Measurements from ENCODE around the gene PTPN14.

The PTPN14 gene

GRCh38 chr1:214324896-214325800 is 226.3 kb downstream of the PTPN14 start:
- DNase-seq = no peak

DNA sequence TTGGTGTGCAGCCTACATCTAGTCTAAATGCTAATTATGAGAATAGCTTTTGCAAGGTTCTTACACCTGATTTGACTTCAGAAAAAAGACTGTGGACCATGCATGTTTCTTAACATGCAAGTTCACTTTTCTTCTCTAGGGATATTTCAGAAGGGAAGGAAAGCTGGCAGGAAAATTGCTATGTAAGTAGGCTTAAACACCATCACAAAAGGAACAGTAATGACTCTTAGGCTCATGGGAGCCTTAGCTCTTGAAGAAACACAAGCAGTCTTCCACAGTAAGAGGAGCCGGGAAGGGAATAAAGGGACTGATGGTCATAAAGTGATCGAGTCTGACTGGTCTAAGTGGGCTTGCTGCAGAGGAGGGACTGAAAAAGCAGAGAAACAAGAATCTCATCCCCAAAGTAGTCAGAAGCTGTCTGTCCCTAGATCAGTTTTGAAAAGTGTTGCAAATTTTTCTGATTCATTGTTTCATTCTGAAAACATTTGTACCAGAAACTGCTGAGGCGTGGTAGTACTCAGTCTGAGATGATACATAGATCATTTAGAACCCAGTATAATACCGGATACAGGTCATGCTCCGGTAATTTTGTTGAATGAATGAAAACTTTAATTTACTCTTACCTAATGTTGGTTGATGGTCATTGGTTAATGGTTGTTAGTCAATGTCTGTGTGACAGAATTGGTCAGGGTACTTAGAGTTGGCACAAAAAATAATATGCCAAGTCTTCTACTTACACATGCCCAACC is 229.5 kb downstream of the PTPN14 start:
- no peak for DNase-seq

DNA sequence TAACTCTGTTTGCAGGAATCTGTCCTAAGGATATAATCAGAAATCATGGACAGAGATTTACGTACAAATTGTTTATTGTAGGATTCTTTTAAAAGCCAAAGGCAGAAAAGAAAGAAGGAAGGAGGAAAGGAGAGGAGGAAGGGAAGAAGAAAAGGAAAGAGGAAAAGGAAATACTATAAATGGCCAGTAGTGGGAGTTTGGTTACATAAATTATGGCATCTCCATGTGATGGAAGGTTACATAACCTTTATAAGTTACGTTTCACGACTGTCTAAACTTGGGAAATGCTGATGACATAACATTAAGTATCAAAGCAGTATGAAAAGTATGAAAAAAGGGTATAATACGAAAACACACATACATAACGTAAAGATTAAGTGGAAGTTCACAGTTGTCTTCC is 231.5 kb downstream of the PTPN14 start:
- DNase-seq = no peak

DNA sequence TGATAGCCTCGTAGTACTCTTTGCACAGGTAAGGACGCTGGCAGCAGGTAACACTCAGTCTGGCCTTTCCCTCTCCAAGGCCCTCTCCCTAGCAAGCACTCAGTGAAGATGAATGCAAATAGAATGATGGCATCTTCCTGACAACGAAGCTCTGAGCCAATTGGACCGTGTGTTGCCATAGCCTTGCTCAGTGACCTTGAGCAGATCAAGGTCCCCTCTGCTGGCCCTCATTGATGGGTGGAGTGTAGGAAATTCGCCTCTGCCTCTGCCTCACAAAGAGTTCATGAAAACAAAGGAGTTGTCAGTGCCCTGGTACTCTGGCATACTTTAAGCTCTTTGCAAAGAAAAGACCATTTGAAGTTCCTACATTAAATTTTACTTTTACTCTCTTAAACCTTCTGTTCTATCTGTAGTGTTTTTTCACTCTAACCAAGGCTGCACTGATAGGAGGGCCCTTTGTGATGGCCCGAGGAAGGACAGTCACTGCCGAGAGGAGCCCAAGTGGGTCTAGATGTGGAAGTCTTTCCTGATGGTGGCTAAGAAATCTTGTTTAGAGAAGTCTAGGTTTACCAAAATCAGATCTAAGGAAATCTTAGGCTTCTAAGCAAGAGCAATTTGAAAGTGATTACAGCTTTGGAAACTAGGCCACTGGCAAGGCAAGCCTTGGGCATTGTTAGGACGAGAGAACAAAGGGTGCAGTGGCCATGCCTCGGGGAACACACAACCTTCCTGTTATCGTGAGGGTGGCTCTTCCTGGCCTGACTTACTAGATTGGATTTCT is 232.3 kb downstream of the PTPN14 start:
- no peak for DNase-seq

GRCh38 chr1:214318356-214318755 is 233.0 kb downstream of the PTPN14 start:
- no peak for DNase-seq

DNA sequence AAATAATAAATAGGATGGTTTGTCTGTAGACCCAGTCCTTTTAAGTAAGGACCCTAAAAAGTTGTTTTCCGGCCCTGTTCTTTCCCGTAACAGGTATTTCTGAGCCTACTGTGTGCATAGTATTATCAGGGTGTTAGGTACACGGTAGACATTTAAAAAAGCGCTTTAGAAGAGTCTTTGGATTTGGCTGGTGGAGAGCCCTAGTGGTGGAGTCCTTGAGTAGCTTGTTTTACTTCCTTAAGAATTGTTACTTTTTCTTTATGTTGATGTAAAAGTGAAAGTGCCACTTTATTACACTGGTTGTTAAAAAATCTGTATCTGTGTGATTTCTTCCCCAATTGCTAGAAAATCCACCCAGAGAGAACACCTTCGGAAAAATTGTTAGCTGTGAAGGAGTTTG is 233.7 kb downstream of the PTPN14 start:
- no peak for DNase-seq

- no peak for DNase-seq
Measured at GRCh38 chr1:214317300-214317699, 234.1 kb downstream of the PTPN14 start.

DNA sequence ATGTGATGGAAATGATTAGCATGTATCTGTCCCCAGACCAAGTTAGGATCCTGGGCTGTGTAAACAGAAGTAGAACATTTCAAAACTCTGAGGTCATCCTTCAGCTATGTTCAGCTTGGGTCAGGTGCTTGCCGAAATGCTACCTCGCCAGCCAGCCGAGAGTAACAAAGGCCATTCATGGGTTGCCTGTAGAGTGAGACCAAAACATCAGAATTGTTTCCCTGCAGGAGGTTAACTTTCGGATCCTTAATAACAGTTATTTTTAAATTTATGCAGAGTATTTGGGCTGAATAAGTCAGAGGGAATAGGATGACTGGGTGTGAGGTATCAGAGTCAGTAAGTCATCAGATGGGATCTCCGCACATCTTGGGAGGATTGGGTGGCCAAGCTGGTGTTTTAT is 234.8 kb downstream of the PTPN14 start:
- DNase-seq = no peak

GRCh38 chr1:214314178-214314843 is 237.1 kb downstream of the PTPN14 start:
- DNase-seq = no peak

DNA sequence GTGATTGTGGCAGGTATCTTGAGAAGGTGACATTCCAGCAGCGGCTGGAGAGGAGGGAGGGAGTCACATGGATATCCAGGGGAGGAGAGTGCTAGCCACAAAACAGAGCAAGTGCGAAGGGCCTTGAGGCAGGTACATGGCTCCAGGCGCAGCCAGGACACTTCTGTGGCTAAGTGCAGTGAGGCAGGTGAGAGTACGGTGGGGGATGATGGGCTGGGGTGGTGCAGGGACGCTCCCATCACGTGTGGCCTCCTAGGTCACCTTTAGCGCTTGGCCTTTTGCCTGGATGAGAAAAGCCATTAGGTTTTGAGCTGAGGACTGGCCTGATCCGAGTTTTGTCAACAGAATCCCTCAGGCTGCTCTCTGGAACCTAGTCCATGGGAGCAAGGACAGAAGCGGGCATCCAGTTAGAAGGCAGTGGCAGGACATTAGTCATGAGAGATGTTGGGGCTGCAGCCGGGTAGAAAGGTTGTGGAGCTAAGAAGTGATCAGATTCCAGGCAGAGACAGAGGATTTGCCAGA is 238.8 kb downstream of the PTPN14 start:
- no peak for DNase-seq

DNA sequence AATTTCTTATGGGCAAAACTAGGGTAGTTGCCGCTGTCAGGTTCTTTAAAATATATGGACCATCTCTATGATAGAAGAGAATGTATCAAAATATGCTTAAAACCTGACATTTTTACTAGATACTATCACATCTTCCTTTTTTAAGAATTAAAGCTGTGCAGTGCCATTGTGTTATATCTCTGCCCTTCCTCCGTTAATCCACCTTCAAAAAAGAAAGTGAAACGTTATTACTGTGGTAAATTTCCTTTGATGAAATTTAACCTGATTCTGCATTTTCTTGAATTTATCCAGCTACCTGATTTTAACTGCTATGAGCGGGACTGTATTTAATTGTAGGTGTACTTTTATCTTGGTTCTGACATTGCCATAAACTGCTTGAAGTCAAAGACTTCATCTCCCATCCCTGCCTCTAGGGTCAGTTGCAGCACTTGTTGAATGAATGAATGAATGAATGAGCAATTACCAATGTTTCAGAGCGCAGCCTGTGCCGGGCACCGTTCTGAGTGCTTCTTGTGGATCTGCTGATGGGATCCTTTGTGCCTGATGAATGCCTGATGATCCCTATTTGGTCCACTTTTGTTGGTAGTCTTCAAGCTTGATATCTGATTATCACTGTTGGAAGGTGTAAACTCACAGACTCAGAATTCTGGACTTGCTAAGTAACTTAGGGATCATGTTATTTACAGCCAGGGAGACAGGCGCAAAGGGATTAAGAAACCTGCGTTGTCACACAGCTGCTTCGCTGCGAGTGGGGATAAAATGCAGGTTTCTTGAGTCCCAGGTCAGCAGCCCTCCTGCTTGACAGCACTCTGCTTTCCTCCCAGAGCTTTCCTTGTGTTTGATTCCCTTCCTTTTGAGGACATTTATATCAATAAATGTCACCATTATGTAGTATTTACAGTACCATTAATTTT is 240.4 kb downstream of the PTPN14 start:
- no peak for DNase-seq

GRCh38 chr1:214310010-214310409 is 241.4 kb downstream of the PTPN14 start:
- DNase-seq = no peak

GRCh38 chr1:214306269-214306668 is 245.1 kb downstream of the PTPN14 start:
- no peak for DNase-seq

GRCh38 chr1:214305164-214305751 is 246.1 kb downstream of the PTPN14 start:
- DNase-seq = no peak

DNA sequence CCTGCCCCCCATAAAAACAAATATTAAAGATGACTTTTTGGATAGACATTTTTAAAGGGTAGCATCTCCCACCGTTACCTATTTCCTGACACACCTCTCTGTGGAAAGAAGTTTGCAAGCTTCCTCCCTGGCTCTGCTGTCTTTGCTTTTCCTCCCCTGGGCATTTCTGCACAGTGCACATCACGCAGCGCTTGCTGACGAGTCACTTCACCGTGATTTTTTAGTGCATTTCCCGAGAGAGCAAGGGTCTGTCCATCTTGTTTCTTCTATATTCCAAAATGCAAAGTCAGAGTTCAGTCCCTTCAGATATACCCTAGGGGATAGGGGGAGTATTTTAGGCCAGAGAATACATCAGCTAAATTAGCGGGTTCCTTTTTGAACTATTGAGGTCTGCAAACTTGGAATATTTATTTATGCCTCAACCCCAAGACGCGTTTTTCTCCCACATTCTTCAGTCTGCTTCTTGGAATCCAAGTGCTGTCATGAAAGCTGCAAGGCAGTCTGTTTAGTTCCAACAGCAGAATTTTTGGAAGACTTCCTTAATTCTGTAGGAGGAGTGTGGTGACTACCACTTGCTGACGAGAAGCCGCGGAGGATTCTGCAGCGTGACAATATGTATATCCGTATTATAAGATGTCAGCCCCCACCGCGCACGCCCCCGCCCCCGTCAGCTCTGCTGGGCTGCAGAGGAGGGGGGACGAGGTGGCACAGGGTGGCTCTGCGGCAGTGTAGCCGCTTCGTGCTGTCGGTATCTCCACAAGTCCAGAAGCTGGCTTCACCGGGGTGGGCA is 248.1 kb downstream of the PTPN14 start:
- no peak for DNase-seq

GRCh38 chr1:214301526-214301925 is 249.9 kb downstream of the PTPN14 start:
- DNase-seq = no peak

DNA sequence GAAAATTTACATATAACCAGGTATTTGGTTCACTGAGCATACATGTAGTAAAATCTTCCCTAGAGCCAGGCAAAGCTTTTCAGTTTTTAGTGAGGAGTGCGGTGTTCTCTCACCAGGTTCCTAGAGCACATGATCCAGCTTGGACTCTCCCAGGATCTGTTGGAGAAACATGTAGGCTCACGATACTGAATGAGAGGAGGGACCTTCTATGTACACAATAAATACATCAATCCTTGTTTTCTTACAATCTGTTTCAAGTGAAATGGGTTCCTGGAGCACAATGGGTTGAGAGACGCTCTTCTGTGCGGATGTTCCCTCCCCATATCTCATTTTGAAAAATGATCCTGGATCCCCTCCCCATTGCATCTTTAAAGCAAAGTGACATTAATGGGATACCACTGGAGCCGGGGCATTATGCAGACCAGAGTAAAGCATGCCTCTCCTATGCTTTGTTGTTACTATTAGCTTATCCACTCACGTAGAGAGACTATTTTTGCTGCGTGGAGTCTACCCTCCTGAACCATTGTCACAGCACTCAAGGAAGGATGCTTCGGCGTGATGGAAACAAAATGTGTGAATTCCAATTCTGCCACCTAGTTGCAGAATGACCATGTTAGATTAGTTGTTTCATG is 251.1 kb downstream of the PTPN14 start:
- no peak for DNase-seq

Measured in NCI-H2029 treated with DMSO at 0.1 percent for 48 hours (cell line).